Bronchial epithelial cell (primary cell): Measurements from ENCODE around the gene CCKAR. TPM values are rescaled to one million over a fixed set of nuclear protein-coding genes. Genes with fewer than 3 reads are reported as not detected.

ENCODE experiments used
- DNase-seq: peaks from one replicate; pipeline ENCODE4 v3.0.0-alpha.2; 2010; ENCODE audit warnings: low read depth
- FAIRE-seq: peaks from 2 replicates; lab custom pipeline; 2011; peaks lifted over from hg19 to GRCh38; lab: Jason Lieb, UNC
- H3K27me3 ChIP-seq: 2 replicates; pipeline ENCODE4 v1.5.1; 2011; ENCODE audit warnings: low read length; ENCODE audit not compliant: control insufficient read depth, insufficient read depth
- H3K36me3 ChIP-seq: 2 replicates; pipeline ENCODE4 v1.5.1; 2011; ENCODE audit warnings: low read length; ENCODE audit not compliant: control insufficient read depth, insufficient read depth
- H3K4me3 ChIP-seq: 2 replicates; pipeline ENCODE4 v1.5.1; 2011; ENCODE audit warnings: mild to moderate bottlenecking, low read depth, low read length, control low read depth
- CTCF ChIP-seq: IDR thresholded peaks from 2 replicates; pipeline ENCODE4 v1.5.1; 2011; ENCODE audit warnings: mild to moderate bottlenecking, moderate library complexity, low read length, control low read depth, inconsistent platforms; ENCODE audit not compliant: insufficient read depth, severe bottlenecking
- total RNA-seq: library from RNA; depleted of rRNA; stranded (reverse); fragments of >200 nt; gene quantifications from 2 replicates; pipeline ENCODE4 v1.2.1, GENCODE V29; 2014

Gene CCKAR
- not detected in 2 replicates for total RNA-seq

- Histone ChIP-seq H3K4me3 (no peak within 1 kb of the TSS), H3K27me3 (peaks cover 3% of the 10 kb centered on the region), H3K36me3 (no peaks in the 10 kb centered on the region)
- no peak for TF ChIP-seq CTCF
- DNase-seq (no peak), FAIRE-seq (no peak)
Observed at GRCh38 chr4:26490111-26490959, at the start of gene CCKAR. Gene CCKAR, minus strand, starts transcription at chr4:26490484. Its CDS starts 217 bp downstream, at chr4:26490267.

GRCh38 chr4:26533685-26534084 lies 43.4 kb upstream of the CCKAR start:
- FAIRE-seq (peak; percentile 36), DNase-seq (no peak)
- TF ChIP-seq CTCF: no peak
- Histone ChIP-seq H3K4me3 (no peak overlapping the region), H3K36me3 (no peaks in the 10 kb centered on the region), H3K27me3 (no peaks in the 10 kb centered on the region)

- FAIRE-seq: no peak
- Histone ChIP-seq H3K4me3 (no peak overlapping the region), H3K27me3 (no peaks in the 10 kb centered on the region), H3K36me3 (no peaks in the 10 kb centered on the region)
- TF ChIP-seq CTCF: no peak
- no peak for DNase-seq
Observed at GRCh38 chr4:26531491-26532116, 41.3 kb upstream of the CCKAR start.

- no peak overlapping the region for H3K4me3 ChIP-seq
- no peak for TF ChIP-seq CTCF
- no peak for DNase-seq
- no peaks in the 10 kb centered on the region for H3K27me3 ChIP-seq
- FAIRE-seq: no peak
- H3K36me3 ChIP-seq: no peaks in the 10 kb centered on the region
Observed at GRCh38 chr4:26530099-26530498, 39.8 kb upstream of the CCKAR start.

GRCh38 chr4:26529479-26529878 lies 39.2 kb upstream of the CCKAR start:
- no peak for TF ChIP-seq CTCF
- Histone ChIP-seq H3K4me3 (no peak overlapping the region), H3K27me3 (no peaks in the 10 kb centered on the region), H3K36me3 (no peaks in the 10 kb centered on the region)
- DNase-seq (no peak), FAIRE-seq (no peak)
